H9 (cell line): ENCODE measurements around the gene PTPRN2. TPM values are rescaled to one million over a fixed set of nuclear protein-coding genes. Genes with fewer than 3 reads are reported as not detected.

Experiments used
- DNase-seq: peaks from one replicate; pipeline ENCODE4 v3.0.0-alpha.2; 2017
- H2AFZ ChIP-seq: one replicate; pipeline ENCODE4 v1.6.1; 2013; ENCODE audit warnings: mild to moderate bottlenecking, low read length, control low read depth, moderate library complexity
- H2AK5ac ChIP-seq: 2 replicates; pipeline ENCODE4 v1.6.1; 2013; ENCODE audit warnings: low read length, control low read depth, mixed read lengths; ENCODE audit not compliant: insufficient read length
- H2BK120ac ChIP-seq: one replicate; pipeline ENCODE4 v1.6.1; 2013; ENCODE audit warnings: low read depth, mild to moderate bottlenecking, low read length, control low read depth, inconsistent platforms; ENCODE audit not compliant: poor library complexity, severe bottlenecking
- H2BK12ac ChIP-seq: 2 replicates; pipeline ENCODE4 v1.6.1; 2013; ENCODE audit warnings: low read length, control low read depth, mixed read lengths, low read depth; ENCODE audit not compliant: insufficient read length
- H2BK15ac ChIP-seq: 2 replicates; pipeline ENCODE4 v1.6.1; 2013; ENCODE audit warnings: low read depth, low read length, control low read depth
- H2BK20ac ChIP-seq: one replicate; pipeline ENCODE4 v1.6.1; 2013; ENCODE audit warnings: low read depth, mild to moderate bottlenecking, low read length, control low read depth, inconsistent platforms; ENCODE audit not compliant: poor library complexity, severe bottlenecking
- H2BK5ac ChIP-seq: 2 replicates; pipeline ENCODE4 v1.6.1; 2013; ENCODE audit warnings: low read length, control low read depth, mixed read lengths; ENCODE audit not compliant: insufficient read length
- H3K14ac ChIP-seq: 2 replicates; pipeline ENCODE4 v1.6.1; 2013; ENCODE audit warnings: low read length, control low read depth; ENCODE audit not compliant: insufficient read depth
- H3K18ac ChIP-seq: 2 replicates; pipeline ENCODE4 v1.6.1; 2013; ENCODE audit warnings: low read depth, mild to moderate bottlenecking, mixed read lengths, low read length, control low read depth; ENCODE audit not compliant: insufficient read length
- H3K23ac ChIP-seq: 2 replicates; pipeline ENCODE4 v1.6.1; 2013; ENCODE audit warnings: low read length, control low read depth, mixed read lengths, low read depth; ENCODE audit not compliant: insufficient read length
- H3K23me2 ChIP-seq: 2 replicates; pipeline ENCODE4 v1.6.1; 2013; ENCODE audit warnings: low read depth, mild to moderate bottlenecking, mixed read lengths, low read length, control low read depth; ENCODE audit not compliant: insufficient read length, poor library complexity, severe bottlenecking
- H3K27ac ChIP-seq: 2 replicates; pipeline ENCODE4 v1.5.1; 2013; ENCODE audit warnings: low read length, control low read depth, mixed read lengths, low read depth; ENCODE audit not compliant: insufficient read length
- H3K27me3 ChIP-seq: 2 replicates; pipeline ENCODE4 v1.6.1; 2013; ENCODE audit warnings: low read length, control low read depth, inconsistent platforms; ENCODE audit not compliant: insufficient read depth
- H3K4ac ChIP-seq: 2 replicates; pipeline ENCODE4 v1.6.1; 2013; ENCODE audit warnings: low read depth, mild to moderate bottlenecking, control low read depth, inconsistent platforms, low read length, moderate library complexity
- H3K4me1 ChIP-seq: 2 replicates; pipeline ENCODE4 v1.6.1; 2013; ENCODE audit warnings: low read length, control low read depth, inconsistent platforms; ENCODE audit not compliant: insufficient read depth
- H3K4me2 ChIP-seq: 2 replicates; pipeline ENCODE4 v1.6.1; 2013; ENCODE audit warnings: low read length, control low read depth, mixed read lengths; ENCODE audit not compliant: insufficient read length, insufficient read depth
- H3K56ac ChIP-seq: 2 replicates; pipeline ENCODE4 v1.6.1; 2013; ENCODE audit warnings: low read depth, mild to moderate bottlenecking, mixed read lengths, low read length, control low read depth; ENCODE audit not compliant: insufficient read length
- H3K79me1 ChIP-seq: 2 replicates; pipeline ENCODE4 v1.6.1; 2013; ENCODE audit warnings: low read depth, mild to moderate bottlenecking, moderate library complexity, low read length, control low read depth, inconsistent platforms; ENCODE audit not compliant: insufficient read depth, poor library complexity, severe bottlenecking
- H3K79me2 ChIP-seq: 2 replicates; pipeline ENCODE4 v1.6.1; 2013; ENCODE audit warnings: low read length, control low read depth, inconsistent platforms; ENCODE audit not compliant: insufficient read depth
- H3K9ac ChIP-seq: 2 replicates; pipeline ENCODE4 v1.6.1; 2013; ENCODE audit warnings: low read length, control low read depth, mixed read lengths; ENCODE audit not compliant: insufficient read length; ENCODE audit errors: extremely low read depth
- H3K9me3 ChIP-seq: one replicate; pipeline ENCODE4 v1.6.1; 2013; ENCODE audit warnings: low read depth, low read length, inconsistent platforms; ENCODE audit not compliant: control insufficient read depth
- H3T11ph ChIP-seq: one replicate; pipeline ENCODE4 v1.6.1; 2013; ENCODE audit warnings: mild to moderate bottlenecking, low read length, control low read depth, inconsistent platforms
- H4K20me1 ChIP-seq: one replicate; pipeline ENCODE4 v1.6.1; 2013; ENCODE audit not compliant: control insufficient read depth, insufficient read length, insufficient read depth
- H4K5ac ChIP-seq: 2 replicates; pipeline ENCODE4 v1.6.1; 2013; ENCODE audit warnings: low read depth, mild to moderate bottlenecking, mixed read lengths, low read length, control low read depth; ENCODE audit not compliant: insufficient read length
- H4K8ac ChIP-seq: replicated peaks from 2 replicates; pipeline ENCODE4 v1.6.1; 2013; ENCODE audit warnings: low read length, control low read depth, mixed read lengths, low read depth; ENCODE audit not compliant: insufficient read length
- H4K91ac ChIP-seq: 2 replicates; pipeline ENCODE4 v1.6.1; 2013; ENCODE audit warnings: low read depth, mild to moderate bottlenecking, moderate library complexity, mixed read lengths, low read length, control low read depth; ENCODE audit not compliant: insufficient read length
- H3K27ac Mint-ChIP-seq, 3 experiments: 2 replicates in 2 of 3; 3 replicates in 1 of 3; pipeline ENCODE4 v1.8.0; 2020 to 2021; ENCODE audit warnings: mixed read lengths in 3 of 3, mild to moderate bottlenecking in 1 of 3, moderate library complexity in 1 of 3
- H3K27me3 Mint-ChIP-seq: 2 replicates; pipeline ENCODE4 v1.8.0; 2021; ENCODE audit warnings: low read depth, mild to moderate bottlenecking, moderate library complexity, mixed read lengths
- H3K36me3 Mint-ChIP-seq, 3 experiments: 2 replicates in 2 of 3; 3 replicates in 1 of 3; pipeline ENCODE4 v1.8.0; 2020 to 2021; ENCODE audit warnings: low read depth in 3 of 3, mixed read lengths in 3 of 3; ENCODE audit not compliant: insufficient read depth in 1 of 3
- H3K4me1 Mint-ChIP-seq, 2 experiments: 2 replicates each; pipeline ENCODE4 v1.8.0; 2020; ENCODE audit warnings: mixed read lengths in 2 of 2
- H3K4me3 Mint-ChIP-seq, 2 experiments: 2 replicates in 1 of 2; 3 replicates in 1 of 2; pipeline ENCODE4 v1.8.0; 2020 to 2021; ENCODE audit warnings: mild to moderate bottlenecking in 2 of 2, mixed read lengths in 2 of 2, moderate library complexity in 1 of 2
- H3K9me3 Mint-ChIP-seq, 2 experiments: 2 replicates in 1 of 2; 3 replicates in 1 of 2; pipeline ENCODE4 v1.8.0; 2020; ENCODE audit warnings: mild to moderate bottlenecking in 2 of 2, mixed read lengths in 2 of 2, moderate library complexity in 1 of 2
- WGBS: extraction: QIAGEN DNeasy Blood & Tissue Kit; methylation state at CpG from one replicate; pipeline ENCODE4 v1.1.7; 2013; ENCODE audit warnings: missing lambda C conversion rate, low lambda C conversion rate, mixed read lengths; ENCODE audit not compliant: insufficient read length; ENCODE audit errors: extremely low coverage; 5-methylcytosine and 5-hydroxymethylcytosine counted together
- total RNA-seq: library from RNA; stranded (reverse); gene quantifications from 2 replicates; pipeline ENCODE4 v1.2.1, GENCODE V29; 2021
- TF ChIP-seq, protein P1 (sequence below): fragments of 200-600 bp; sonication (generic); conservative IDR thresholded peaks from 3 replicates; pipeline ENCODE4 v1.8.0; 2021; ENCODE audit warnings: antibody characterized with exemption, mild to moderate bottlenecking

PTPRN2 gene
- total RNA-seq, 1 experiment from 2014 or later, result 5.2 TPM

DNA sequence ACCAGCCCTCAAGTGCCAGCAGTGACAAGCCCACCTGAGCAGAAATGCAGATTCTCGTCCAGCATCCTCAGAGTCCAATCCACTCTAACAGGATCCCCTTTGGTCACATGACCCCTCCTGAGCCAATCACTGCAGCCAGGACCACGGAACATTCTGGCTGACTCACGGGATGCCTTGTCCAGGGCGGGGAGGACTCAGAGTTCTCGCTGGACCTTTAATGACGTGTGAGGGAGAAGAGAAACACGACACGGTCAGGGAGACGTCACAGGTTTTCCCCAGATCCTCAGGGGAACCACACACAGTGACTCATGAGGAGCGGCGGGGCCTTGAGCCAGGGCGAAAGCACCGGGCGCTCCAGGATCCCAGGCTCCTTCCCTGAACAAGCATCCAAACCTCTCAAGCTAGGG lies 155.7 kb downstream of the PTPRN2 start:
- Mint-ChIP-seq H3K36me3 (peaks cover 3 to 11% (median 7%) of the 10 kb centered on the region in 3 experiments; a peak in 5 of 7 replicates), H3K9me3 (peaks cover 5% of the 10 kb centered on the region in 2 experiments; a peak in 2 of 5 replicates), H3K4me3 (no peak overlapping the region), H3K27ac (peak overlapping the region in 2 of 3 experiments; percentile 17 to 25; a peak in 1 of 7 replicates), H3K4me1 (peaks cover 9 to 15% of the 10 kb centered on the region in 2 experiments), H3K27me3 (peaks cover 2% of the 10 kb centered on the region; the same call in 1 of the 2 replicates)
- WGBS, result no CpG with 5 or more reads among the region's 14 CpGs
- H3K23ac ChIP-seq, result no peak overlapping the region
- DNase-seq, result no peak
- H2BK20ac ChIP-seq, result no peak overlapping the region
- H3K4ac ChIP-seq, result no peak overlapping the region
- H3K79me1 ChIP-seq, result no peaks in the 10 kb centered on the region
- H3K14ac ChIP-seq, result no peak overlapping the region
- no peak overlapping the region for H4K8ac ChIP-seq
- no peak overlapping the region for H2BK5ac ChIP-seq
- H2AK5ac ChIP-seq, result no peak overlapping the region
- no peak overlapping the region for H3K27ac ChIP-seq
- TF ChIP-seq, protein P1, sequence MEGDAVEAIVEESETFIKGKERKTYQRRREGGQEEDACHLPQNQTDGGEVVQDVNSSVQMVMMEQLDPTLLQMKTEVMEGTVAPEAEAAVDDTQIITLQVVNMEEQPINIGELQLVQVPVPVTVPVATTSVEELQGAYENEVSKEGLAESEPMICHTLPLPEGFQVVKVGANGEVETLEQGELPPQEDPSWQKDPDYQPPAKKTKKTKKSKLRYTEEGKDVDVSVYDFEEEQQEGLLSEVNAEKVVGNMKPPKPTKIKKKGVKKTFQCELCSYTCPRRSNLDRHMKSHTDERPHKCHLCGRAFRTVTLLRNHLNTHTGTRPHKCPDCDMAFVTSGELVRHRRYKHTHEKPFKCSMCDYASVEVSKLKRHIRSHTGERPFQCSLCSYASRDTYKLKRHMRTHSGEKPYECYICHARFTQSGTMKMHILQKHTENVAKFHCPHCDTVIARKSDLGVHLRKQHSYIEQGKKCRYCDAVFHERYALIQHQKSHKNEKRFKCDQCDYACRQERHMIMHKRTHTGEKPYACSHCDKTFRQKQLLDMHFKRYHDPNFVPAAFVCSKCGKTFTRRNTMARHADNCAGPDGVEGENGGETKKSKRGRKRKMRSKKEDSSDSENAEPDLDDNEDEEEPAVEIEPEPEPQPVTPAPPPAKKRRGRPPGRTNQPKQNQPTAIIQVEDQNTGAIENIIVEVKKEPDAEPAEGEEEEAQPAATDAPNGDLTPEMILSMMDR, result no peak
- H3K56ac ChIP-seq, result no peak overlapping the region
- H4K20me1 ChIP-seq, result no peaks in the 10 kb centered on the region
- no peak overlapping the region for H3T11ph ChIP-seq
- no peak overlapping the region for H2BK12ac ChIP-seq
- no peaks in the 10 kb centered on the region for H3K79me2 ChIP-seq
- no peaks in the 10 kb centered on the region for H3K9me3 ChIP-seq
- no peak overlapping the region for H3K18ac ChIP-seq
- H2BK120ac ChIP-seq, result no peak overlapping the region
- no peak overlapping the region for H3K4me2 ChIP-seq
- H2BK15ac ChIP-seq, result no peak overlapping the region
- no peak overlapping the region for H4K5ac ChIP-seq
- no peaks in the 10 kb centered on the region for H3K27me3 ChIP-seq
- H2AFZ ChIP-seq, result no peak overlapping the region
- H4K91ac ChIP-seq, result no peak overlapping the region
- no peak overlapping the region for H3K9ac ChIP-seq
- no peaks in the 10 kb centered on the region for H3K23me2 ChIP-seq
- no peaks in the 10 kb centered on the region for H3K4me1 ChIP-seq
